ENCODE measurements around the gene DARS1. TPM values are rescaled to one million over a fixed set of nuclear protein-coding genes. Genes with fewer than 3 reads are reported as not detected.
A peak's percentile ranks its signal among the peaks of the same experiment; 100 is the strongest.

The DARS1 gene
- total RNA-seq, 2 experiments from 2014 or later = 147 to 151 TPM

DNA sequence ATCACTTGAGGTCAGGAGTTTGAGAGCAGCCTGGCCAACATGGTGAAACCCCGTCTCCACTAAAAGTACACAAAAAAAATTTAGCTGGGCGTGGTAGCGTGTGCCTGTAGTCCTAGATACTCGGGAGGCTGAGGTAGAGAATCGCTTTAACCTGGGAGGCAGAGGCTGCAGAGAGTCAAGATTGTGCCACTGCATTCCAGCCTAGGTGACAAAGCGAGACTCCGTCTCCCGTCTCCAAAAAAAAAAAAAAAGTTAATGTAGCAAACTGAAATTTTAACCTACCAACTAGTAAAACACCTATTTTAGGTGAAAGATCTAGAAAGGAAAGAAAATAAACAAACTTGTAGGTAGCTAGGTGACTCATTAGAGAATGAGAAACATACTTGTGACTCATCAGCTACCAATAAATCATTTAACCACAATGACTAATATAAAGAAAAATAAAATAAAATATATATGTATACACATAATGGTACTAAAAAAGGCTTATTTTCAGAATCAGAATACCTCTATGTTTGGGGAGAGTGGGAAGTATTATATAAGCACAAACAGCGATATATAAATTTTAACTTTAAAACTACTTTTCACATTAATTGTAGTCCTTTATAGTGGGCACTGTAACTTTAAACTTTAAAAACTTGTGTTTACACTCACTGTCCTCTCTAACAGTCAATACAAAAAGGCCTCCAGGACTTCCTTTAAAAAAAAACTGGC, 36.6 kb downstream of the DARS1 start:
- peak overlapping the region; percentile 51 for H3K4me3 Mint-ChIP-seq
- H3K9me3 Mint-ChIP-seq = no peaks in the 10 kb centered on the region
- POLR2A ChIA-PET = interaction anchor here (0.8 to 2.4 kb wide), 13 partner anchors 12 to 433 kb away, joined by 3 to 21 read pairs (median 6); partner anchors contain the start of gene DARS1
- CTCF ChIA-PET = interaction anchor here (0.7 to 1.3 kb wide), 6 partner anchors 11 to 430 kb away, joined by 3 to 5 read pairs (median 4); partner anchors contain the start of gene DARS1
- H3K4me1 Mint-ChIP-seq = peaks cover 42% of the 10 kb centered on the region
- peak; percentile 29 for DNase-seq
- H3K27me3 Mint-ChIP-seq = no peaks in the 10 kb centered on the region
- H3K36me3 Mint-ChIP-seq (ENCODE audit: low read depth) = peaks cover 61% of the 10 kb centered on the region
- H3K27ac Mint-ChIP-seq = peak overlapping the region; percentile 85

DNA sequence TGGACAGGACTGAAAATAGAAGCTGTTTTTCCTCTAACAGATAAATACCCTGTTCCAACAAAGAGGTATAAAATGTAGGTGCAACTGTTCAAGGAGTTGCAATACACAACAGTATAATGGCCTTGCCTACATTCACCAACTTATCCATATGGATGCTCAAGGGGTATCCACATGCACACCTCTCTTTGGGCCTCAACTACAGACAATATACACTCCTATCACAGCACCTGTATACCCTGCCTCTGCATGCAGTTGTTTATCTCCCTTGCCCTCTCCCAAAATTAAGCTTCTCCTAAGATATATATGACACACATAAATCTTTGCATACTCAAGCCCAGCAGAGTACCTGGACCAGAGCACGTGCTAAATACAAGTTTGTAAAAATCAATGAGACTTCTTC, 37.3 kb downstream of the DARS1 start:
- Mint-ChIP-seq H3K36me3 (ENCODE audit: low read depth) (peaks cover 66% of the 10 kb centered on the region), H3K4me1 (peaks cover 42% of the 10 kb centered on the region), H3K4me3 (peak overlapping the region; percentile 51), H3K27ac (peak overlapping the region; percentile 85), H3K27me3 (no peaks in the 10 kb centered on the region), H3K9me3 (no peaks in the 10 kb centered on the region)
- CTCF ChIA-PET = interaction anchor here (0.7 to 1.3 kb wide), 4 partner anchors 11 to 430 kb away, joined by 3 to 4 read pairs (median 4); partner anchors contain the start of gene DARS1
- DNase-seq = no peak
- POLR2A ChIA-PET = interaction anchor here (1.0 to 2.4 kb wide), 12 partner anchors 11 to 434 kb away, joined by 3 to 21 read pairs (median 6); partner anchors contain the start of gene DARS1

DNA sequence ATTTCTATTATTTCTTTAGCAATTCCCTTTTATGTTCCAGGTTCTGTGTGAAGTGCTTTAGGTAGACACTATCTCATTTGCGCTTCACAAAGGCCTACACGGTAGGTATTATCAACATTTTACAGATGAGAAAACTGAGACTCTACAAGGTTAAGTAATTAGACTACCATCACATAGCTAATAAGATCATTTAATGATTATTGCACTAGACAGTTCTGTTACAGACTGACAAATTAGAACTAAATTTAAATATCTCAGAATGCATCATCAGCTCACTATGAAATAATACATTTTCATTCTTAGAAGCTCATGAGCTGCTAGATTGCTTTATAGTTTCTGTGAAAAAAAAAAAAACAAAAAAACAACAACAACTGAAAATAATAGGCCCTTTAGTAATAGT, 37.9 kb downstream of the DARS1 start:
- Mint-ChIP-seq H3K4me1 (peaks cover 42% of the 10 kb centered on the region), H3K36me3 (ENCODE audit: low read depth) (peaks cover 67% of the 10 kb centered on the region), H3K27me3 (no peaks in the 10 kb centered on the region), H3K9me3 (no peaks in the 10 kb centered on the region), H3K4me3 (no peak overlapping the region), H3K27ac (no peak overlapping the region)
- ChIA-PET CTCF (interaction anchor here (0.5 kb wide), 1 partner anchor 968 kb away, joined by 3 read pairs; no protein-coding TSS in a partner anchor), POLR2A (interaction anchor here (1.2 to 2.4 kb wide), 6 partner anchors 13 to 109 kb away, joined by 3 to 21 read pairs (median 6); no protein-coding TSS in a partner anchor)
- DNase-seq = no peak

DNA sequence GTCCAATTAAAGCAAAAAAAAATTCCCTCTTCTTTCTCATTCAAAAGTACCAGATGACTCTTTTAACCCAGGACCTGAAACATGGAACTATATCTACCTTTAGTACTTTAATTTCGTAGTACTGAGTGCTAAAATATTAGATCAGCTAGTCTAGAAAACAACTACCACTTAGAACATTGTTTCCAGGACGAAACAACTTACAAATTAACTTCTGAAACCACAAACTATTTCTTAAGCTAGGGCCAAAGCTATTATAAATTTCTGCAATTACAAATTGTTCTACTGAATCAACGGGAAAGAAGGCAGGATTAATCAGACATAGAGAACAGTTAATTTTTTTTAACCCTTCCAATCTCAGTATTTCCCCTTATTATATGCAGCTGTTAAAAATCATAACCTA, 39.9 kb downstream of the DARS1 start:
- H3K9me3 Mint-ChIP-seq = peaks cover 3% of the 10 kb centered on the region
- no peaks in the 10 kb centered on the region for H3K27me3 Mint-ChIP-seq
- ChIA-PET POLR2A (interaction anchor here (0.8 kb wide), 1 partner anchor 8 kb away, joined by 3 read pairs; no protein-coding TSS in a partner anchor), CTCF (interaction anchor here (1.4 kb wide), 2 partner anchors 13 to 32 kb away, joined by 4 to 5 read pairs; no protein-coding TSS in a partner anchor)
- H3K4me3 Mint-ChIP-seq = no peak overlapping the region
- no peak for DNase-seq
- H3K27ac Mint-ChIP-seq = no peak overlapping the region
- peaks cover 37% of the 10 kb centered on the region for H3K4me1 Mint-ChIP-seq
- H3K36me3 Mint-ChIP-seq (ENCODE audit: low read depth) = peaks cover 64% of the 10 kb centered on the region

DNA sequence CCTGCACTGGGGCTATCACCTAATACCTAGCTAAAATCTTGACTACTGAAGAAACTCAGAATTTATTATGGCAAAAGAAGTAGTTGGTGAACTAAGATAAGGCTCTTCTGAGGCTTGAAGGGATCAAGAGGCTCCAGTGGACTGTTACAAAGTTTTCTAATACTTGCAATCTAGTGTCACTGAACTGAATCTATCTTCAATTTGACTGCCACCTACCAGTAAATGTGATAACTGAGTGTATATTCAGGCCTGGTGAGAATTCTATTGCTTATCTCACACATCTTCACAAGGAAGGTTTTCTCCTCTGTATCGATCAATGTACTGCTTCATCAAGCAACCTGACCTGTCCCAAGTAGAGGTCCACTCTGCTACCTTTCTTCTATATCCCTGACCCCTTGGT, 40.8 kb downstream of the DARS1 start:
- Mint-ChIP-seq H3K9me3 (peaks cover 3% of the 10 kb centered on the region), H3K36me3 (ENCODE audit: low read depth) (peaks cover 66% of the 10 kb centered on the region), H3K27me3 (no peaks in the 10 kb centered on the region), H3K4me3 (no peak overlapping the region), H3K27ac (no peak overlapping the region), H3K4me1 (peaks cover 36% of the 10 kb centered on the region)
- POLR2A ChIA-PET = no interaction called here
- no peak for DNase-seq
- CTCF ChIA-PET = interaction anchor here (1.1 to 1.4 kb wide), 2 partner anchors 12 to 31 kb away, joined by 3 to 4 read pairs; no protein-coding TSS in a partner anchor

DNA sequence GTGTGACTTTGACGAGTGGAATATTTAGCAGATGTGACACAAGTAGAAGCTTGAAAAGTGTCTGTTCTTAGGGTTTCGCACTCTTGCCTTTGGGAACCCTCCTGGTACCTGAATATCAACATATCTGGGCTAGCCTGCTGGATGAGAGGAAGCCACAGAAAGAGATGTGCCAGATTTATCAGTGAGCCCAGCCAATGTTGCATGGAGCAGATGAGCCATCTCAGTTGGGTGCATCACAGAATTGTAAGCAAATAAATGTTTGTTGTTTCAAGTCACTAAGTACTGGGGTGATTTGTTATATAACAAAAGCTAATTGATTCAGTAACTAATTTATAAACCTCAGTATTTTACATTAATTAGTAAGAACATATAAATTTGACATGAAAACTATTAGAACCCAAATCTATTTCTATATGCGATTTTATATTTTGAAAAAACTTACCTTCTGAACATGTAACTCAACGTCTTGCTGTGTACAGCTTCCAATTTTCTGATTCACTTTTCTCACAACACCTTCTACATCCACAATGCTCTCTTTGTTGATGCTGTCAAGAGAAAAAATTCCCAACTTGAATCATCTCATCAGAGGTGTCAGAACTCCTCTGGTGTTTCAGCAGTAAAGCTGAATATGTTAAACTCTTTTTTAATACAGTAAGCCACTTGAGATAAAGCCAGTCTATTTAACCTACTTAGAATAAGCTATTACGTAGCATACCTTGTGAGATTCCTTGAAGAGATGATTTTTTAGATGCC, 42.3 kb downstream of the DARS1 start:
- Mint-ChIP-seq H3K27ac (no peak overlapping the region), H3K36me3 (ENCODE audit: low read depth) (peaks cover 75% of the 10 kb centered on the region), H3K4me1 (peaks cover 28% of the 10 kb centered on the region), H3K4me3 (no peak overlapping the region), H3K9me3 (peaks cover 8% of the 10 kb centered on the region), H3K27me3 (no peaks in the 10 kb centered on the region)
- ChIA-PET POLR2A (interaction anchor here (0.9 to 1.1 kb wide), 2 partner anchors 17 to 175 kb away, joined by 3 to 4 read pairs; partner anchors contain the start of gene CXCR4), CTCF (interaction anchor here (1.1 kb wide), 1 partner anchor 29 kb away, joined by 3 read pairs; no protein-coding TSS in a partner anchor)
- DNase-seq = no peak

DNA sequence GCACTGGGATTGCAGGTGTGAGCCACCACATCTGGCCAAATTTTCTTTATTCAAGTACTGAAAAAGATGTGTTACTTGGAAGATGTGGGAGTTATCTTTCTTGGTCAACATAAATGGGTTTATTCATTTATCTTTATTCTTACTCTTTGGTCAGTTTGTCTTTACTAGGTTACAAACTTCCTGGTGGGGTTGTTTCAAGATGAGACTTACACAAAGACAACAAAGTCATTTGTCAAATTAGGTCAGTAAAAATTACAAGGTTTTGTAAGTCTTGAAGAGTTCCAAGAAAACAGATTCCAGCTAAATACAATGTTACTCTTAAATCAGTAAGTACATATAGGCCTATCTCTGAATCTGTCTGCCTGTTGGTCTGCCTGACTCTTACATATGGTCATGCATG, 48.9 kb downstream of the DARS1 start:
- Mint-ChIP-seq H3K9me3 (peaks cover 5% of the 10 kb centered on the region), H3K4me3 (no peak overlapping the region), H3K36me3 (ENCODE audit: low read depth) (peaks cover 70% of the 10 kb centered on the region), H3K27ac (peak overlapping the region; percentile 32), H3K4me1 (peaks cover 51% of the 10 kb centered on the region), H3K27me3 (no peaks in the 10 kb centered on the region)
- POLR2A ChIA-PET = interaction anchor here (1.1 to 2.8 kb wide), 2 partner anchors 9 to 13 kb away, joined by 3 to 10 read pairs; no protein-coding TSS in a partner anchor
- CTCF ChIA-PET = interaction anchor here (1.1 to 1.3 kb wide), 2 partner anchors 12 to 22 kb away, joined by 3 to 5 read pairs; no protein-coding TSS in a partner anchor
- no peak for DNase-seq

DNA sequence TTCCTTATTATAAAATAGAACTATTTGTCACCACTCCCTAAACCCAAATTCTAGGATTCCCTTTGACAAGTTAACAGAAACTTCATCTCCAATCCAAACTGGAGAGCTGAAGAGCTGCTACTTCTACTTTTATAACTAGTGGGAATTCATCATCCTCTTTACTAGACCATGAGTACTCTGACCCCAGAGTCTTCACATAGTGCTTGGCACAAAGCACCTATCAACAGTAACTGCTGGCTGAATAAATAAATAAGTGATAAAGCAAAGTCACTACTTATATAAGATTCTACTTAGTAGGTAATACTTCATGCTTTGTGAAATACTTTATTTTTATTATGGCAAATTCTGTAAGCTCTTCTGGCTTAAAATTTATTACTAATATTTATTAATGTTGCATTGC, 49.5 kb downstream of the DARS1 start:
- Mint-ChIP-seq H3K27me3 (no peaks in the 10 kb centered on the region), H3K4me3 (no peak overlapping the region), H3K4me1 (peaks cover 56% of the 10 kb centered on the region), H3K27ac (no peak overlapping the region), H3K9me3 (peaks cover 5% of the 10 kb centered on the region), H3K36me3 (ENCODE audit: low read depth) (peaks cover 73% of the 10 kb centered on the region)
- ChIA-PET POLR2A (interaction anchor here (2.8 kb wide), 1 partner anchor 13 kb away, joined by 10 read pairs; no protein-coding TSS in a partner anchor), CTCF (interaction anchor here (1.0 to 1.3 kb wide), 2 partner anchors 22 to 441 kb away, joined by 3 read pairs; no protein-coding TSS in a partner anchor)
- DNase-seq = no peak

DNA sequence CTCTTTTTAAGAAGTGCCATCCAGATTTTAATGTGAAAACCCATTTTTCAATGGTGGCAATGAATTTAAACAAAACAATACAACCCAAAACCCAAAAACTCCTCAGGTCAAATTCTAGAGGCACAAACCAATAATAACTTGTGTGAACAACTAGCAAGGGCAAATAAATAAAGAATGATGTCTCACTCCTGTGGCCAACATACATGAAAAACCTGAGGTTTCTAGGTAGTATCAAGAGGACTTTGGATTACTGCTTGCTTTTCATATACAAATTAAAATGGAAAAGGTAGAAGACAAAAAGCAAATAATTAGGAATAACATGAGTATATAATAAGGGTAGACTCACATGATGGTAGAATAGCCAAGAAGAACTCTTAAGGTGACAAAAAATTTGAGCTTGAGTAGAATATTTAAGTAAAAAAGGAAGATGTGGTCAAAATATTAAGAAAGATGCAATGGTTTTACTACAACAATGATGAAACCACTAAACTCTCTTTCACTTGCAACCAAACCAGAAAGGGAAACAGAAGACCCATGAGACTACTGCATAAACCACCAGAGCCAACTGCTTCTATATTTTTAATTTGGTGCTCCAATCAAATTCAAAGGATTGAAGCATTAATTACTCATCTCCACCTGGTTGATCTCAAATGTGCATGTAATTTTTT, 53.5 kb downstream of the DARS1 start:
- no peak for DNase-seq
- H3K27ac Mint-ChIP-seq = peak overlapping the region; percentile 41
- no peak overlapping the region for H3K4me3 Mint-ChIP-seq
- H3K4me1 Mint-ChIP-seq = peaks cover 40% of the 10 kb centered on the region
- ChIA-PET POLR2A (interaction anchor here (0.7 to 1.7 kb wide), 8 partner anchors 29 to 453 kb away, joined by 3 to 5 read pairs (median 3); no protein-coding TSS in a partner anchor), CTCF (interaction anchor here (1.1 to 2.3 kb wide), 4 partner anchors 14 to 446 kb away, joined by 3 to 7 read pairs (median 4); partner anchors contain the start of gene UBXN4)
- no peaks in the 10 kb centered on the region for H3K27me3 Mint-ChIP-seq
- H3K9me3 Mint-ChIP-seq = no peaks in the 10 kb centered on the region
- H3K36me3 Mint-ChIP-seq (ENCODE audit: low read depth) = peaks cover 66% of the 10 kb centered on the region

DNA sequence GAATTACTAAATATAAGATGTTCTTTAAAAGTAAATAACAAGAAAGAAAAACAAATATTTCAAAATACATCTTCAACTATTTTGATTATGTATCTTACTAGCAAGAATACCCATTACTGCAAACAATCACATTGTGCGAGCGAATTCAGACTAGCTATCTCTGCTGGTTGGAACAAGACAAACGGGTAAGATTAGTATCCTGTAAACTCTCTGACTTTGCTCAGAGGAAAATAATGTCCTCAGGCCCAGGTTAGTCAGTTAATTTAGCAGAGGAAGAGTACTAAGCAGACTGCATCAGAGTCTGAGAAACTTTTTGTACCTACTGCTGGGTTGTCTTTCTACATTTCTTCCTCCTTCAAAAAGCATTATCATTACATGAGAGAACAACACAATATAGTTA, 58.8 kb downstream of the DARS1 start:
- ChIA-PET CTCF (no interaction called here), POLR2A (interaction anchor here (1.9 kb wide), 1 partner anchor 130 kb away, joined by 6 read pairs; no protein-coding TSS in a partner anchor)
- no peaks in the 10 kb centered on the region for H3K9me3 Mint-ChIP-seq
- no peaks in the 10 kb centered on the region for H3K27me3 Mint-ChIP-seq
- no peak overlapping the region for H3K27ac Mint-ChIP-seq
- no peak for DNase-seq
- H3K4me1 Mint-ChIP-seq = peaks cover 11% of the 10 kb centered on the region
- no peak overlapping the region for H3K4me3 Mint-ChIP-seq
- H3K36me3 Mint-ChIP-seq (ENCODE audit: low read depth) = peaks cover 54% of the 10 kb centered on the region

DNA sequence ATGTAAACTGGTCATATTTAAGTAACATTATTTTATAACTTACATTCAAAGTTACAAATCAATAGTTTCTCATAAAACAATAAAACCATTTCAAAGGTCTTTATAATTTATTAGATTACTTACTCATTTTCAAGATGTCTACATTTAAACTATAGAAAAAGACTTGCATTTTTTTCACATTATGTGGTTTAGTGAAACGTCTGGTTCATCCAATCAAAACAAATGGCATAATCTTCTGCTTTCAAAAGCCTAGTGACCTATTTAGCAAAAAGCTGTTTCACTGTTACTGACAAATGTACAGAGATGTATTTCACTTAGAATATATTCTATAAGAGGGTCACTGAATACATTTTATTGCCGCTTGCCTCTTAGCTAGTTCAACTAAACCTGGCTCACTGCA, 59.9 kb downstream of the DARS1 start:
- no peaks in the 10 kb centered on the region for H3K27me3 Mint-ChIP-seq
- POLR2A ChIA-PET = interaction anchor here (0.7 to 1.9 kb wide), 3 partner anchors 8 to 131 kb away, joined by 3 to 6 read pairs (median 3); no protein-coding TSS in a partner anchor
- H3K4me3 Mint-ChIP-seq = no peak overlapping the region
- DNase-seq = no peak
- CTCF ChIA-PET = interaction anchor here (0.8 kb wide), 1 partner anchor 12 kb away, joined by 3 read pairs; no protein-coding TSS in a partner anchor
- peaks cover 47% of the 10 kb centered on the region for H3K36me3 Mint-ChIP-seq (ENCODE audit: low read depth)
- H3K27ac Mint-ChIP-seq = no peak overlapping the region
- peaks cover 1% of the 10 kb centered on the region for H3K4me1 Mint-ChIP-seq
- H3K9me3 Mint-ChIP-seq = no peaks in the 10 kb centered on the region

DNA sequence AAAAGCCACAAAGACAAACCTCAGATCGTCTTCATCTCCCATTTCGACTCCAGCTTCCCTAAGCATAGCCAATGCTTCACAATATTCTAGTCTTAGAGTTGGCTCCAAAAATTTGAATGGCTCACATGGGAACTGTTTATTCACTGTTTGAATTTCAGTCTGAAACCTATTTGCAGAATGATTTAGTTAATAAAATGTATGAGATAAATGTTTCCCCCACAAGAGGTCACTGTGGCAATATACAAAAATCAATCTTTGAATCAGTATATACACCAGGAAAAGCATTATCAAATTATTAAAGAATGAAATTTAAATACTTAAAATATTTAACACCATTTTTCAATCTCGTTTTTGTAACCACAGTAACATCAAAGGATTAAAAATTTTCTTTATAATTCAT, 69.2 kb downstream of the DARS1 start:
- Mint-ChIP-seq H3K4me1 (peaks cover 15% of the 10 kb centered on the region), H3K9me3 (no peaks in the 10 kb centered on the region), H3K27ac (no peak overlapping the region), H3K27me3 (no peaks in the 10 kb centered on the region), H3K4me3 (no peak overlapping the region), H3K36me3 (ENCODE audit: low read depth) (peaks cover 16% of the 10 kb centered on the region)
- no peak for DNase-seq
- POLR2A ChIA-PET = interaction anchor here (1.0 to 3.0 kb wide), 2 partner anchors 45 to 468 kb away, joined by 3 to 12 read pairs; no protein-coding TSS in a partner anchor
- CTCF ChIA-PET = interaction anchor here (7.0 kb wide), 1 partner anchor 465 kb away, joined by 263 read pairs; no protein-coding TSS in a partner anchor

All from activated CD4-positive, alpha-beta memory T cell treated with anti-CD3 and anti-CD28 coated beads, Interleukin-2, amount 10 ng/mL, durations not matched to agents 7 days and 5 days (primary cell).